ENCODE measurements around the gene CFLAR.

The CFLAR gene

GRCh38 chr2:201135386-201135785, 19.4 kb downstream of the CFLAR start:
- peaks cover 3% of the 10 kb centered on the region; the same call in 1 of the 2 replicates for H3K36me3 ChIP-seq (ENCODE audit: control insufficient read depth, low read length)
- no peaks in the 10 kb centered on the region for H3F3A ChIP-seq (ENCODE audit: control insufficient read depth, insufficient read depth)
- H3K4me3 ChIP-seq (ENCODE audit: low read length) = no peak overlapping the region
- H3K9me2 ChIP-seq (replicated peaks; ENCODE audit: control insufficient read depth, low read length) = no peaks in the 10 kb centered on the region
- H3K27ac ChIP-seq (ENCODE audit: low read depth, low read length) = no peak overlapping the region
- no peak overlapping the region for H3K4me2 ChIP-seq (ENCODE audit: low read length)
- no peaks in the 10 kb centered on the region for H3K79me2 ChIP-seq (ENCODE audit: control insufficient read depth, low read length)
- peaks cover 13% of the 10 kb centered on the region for H3K4me1 ChIP-seq (ENCODE audit: control insufficient read depth, low read length)
- H3K27me3 ChIP-seq (ENCODE audit: control insufficient read depth, low read length) = no peaks in the 10 kb centered on the region
- no peak for TF ChIP-seq EZH2phosphoT487 (IDR thresholded peaks at IDR 0.05; ENCODE audit: borderline replicate concordance, low read length)
- no peak for TF ChIP-seq CTCF (IDR thresholded peaks at IDR 0.05; ENCODE audit: low read depth, low read length, poor library complexity, severe bottlenecking)
- H3K9me3 ChIP-seq (ENCODE audit: control insufficient read depth, insufficient read depth, low read length) = no peaks in the 10 kb centered on the region
- H4K20me1 ChIP-seq (ENCODE audit: control insufficient read depth, insufficient read depth, low read depth, low read length) = no peaks in the 10 kb centered on the region

- TF ChIP-seq CTCF (IDR thresholded peaks at IDR 0.05; ENCODE audit: low read depth, low read length, poor library complexity, severe bottlenecking) (no peak), EZH2phosphoT487 (IDR thresholded peaks at IDR 0.05; ENCODE audit: borderline replicate concordance, low read length) (no peak)
- H3K27ac ChIP-seq (ENCODE audit: low read depth, low read length) = no peak overlapping the region
- H3K9me2 ChIP-seq (replicated peaks; ENCODE audit: control insufficient read depth, low read length) = no peaks in the 10 kb centered on the region
- no peaks in the 10 kb centered on the region for H4K20me1 ChIP-seq (ENCODE audit: control insufficient read depth, insufficient read depth, low read depth, low read length)
- no peaks in the 10 kb centered on the region for H3F3A ChIP-seq (ENCODE audit: control insufficient read depth, insufficient read depth)
- H3K4me2 ChIP-seq (ENCODE audit: low read length) = no peak overlapping the region
- H3K4me1 ChIP-seq (ENCODE audit: control insufficient read depth, low read length) = 0 out of 2 replicates have a peak, but pooled peaks cover 4% of the 10 kb centered on the region
- no peaks in the 10 kb centered on the region for H3K9me3 ChIP-seq (ENCODE audit: control insufficient read depth, insufficient read depth, low read length)
- peaks cover 3% of the 10 kb centered on the region; the same call in 1 of the 2 replicates for H3K36me3 ChIP-seq (ENCODE audit: control insufficient read depth, low read length)
- H3K79me2 ChIP-seq (ENCODE audit: control insufficient read depth, low read length) = no peaks in the 10 kb centered on the region
- no peaks in the 10 kb centered on the region for H3K27me3 ChIP-seq (ENCODE audit: control insufficient read depth, low read length)
- no peak overlapping the region for H3K4me3 ChIP-seq (ENCODE audit: low read length)
Observed at GRCh38 chr2:201136889-201137321, 20.9 kb downstream of the CFLAR start.

- no peaks in the 10 kb centered on the region for H3K4me1 ChIP-seq (ENCODE audit: control insufficient read depth, low read length)
- no peaks in the 10 kb centered on the region for H3K9me3 ChIP-seq (ENCODE audit: control insufficient read depth, insufficient read depth, low read length)
- no peak overlapping the region for H3K27ac ChIP-seq (ENCODE audit: low read depth, low read length)
- H3K36me3 ChIP-seq (ENCODE audit: control insufficient read depth, low read length) = peaks cover 3% of the 10 kb centered on the region; the same call in 1 of the 2 replicates
- H3K79me2 ChIP-seq (ENCODE audit: control insufficient read depth, low read length) = no peaks in the 10 kb centered on the region
- no peaks in the 10 kb centered on the region for H3F3A ChIP-seq (ENCODE audit: control insufficient read depth, insufficient read depth)
- no peak overlapping the region for H3K4me2 ChIP-seq (ENCODE audit: low read length)
- no peak overlapping the region for H3K4me3 ChIP-seq (ENCODE audit: low read length)
- H4K20me1 ChIP-seq (ENCODE audit: control insufficient read depth, insufficient read depth, low read depth, low read length) = no peaks in the 10 kb centered on the region
- TF ChIP-seq CTCF (IDR thresholded peaks at IDR 0.05; ENCODE audit: low read depth, low read length, poor library complexity, severe bottlenecking) (no peak), EZH2phosphoT487 (IDR thresholded peaks at IDR 0.05; ENCODE audit: borderline replicate concordance, low read length) (no peak)
- H3K9me2 ChIP-seq (replicated peaks; ENCODE audit: control insufficient read depth, low read length) = no peaks in the 10 kb centered on the region
- H3K27me3 ChIP-seq (ENCODE audit: control insufficient read depth, low read length) = no peaks in the 10 kb centered on the region
Observed at GRCh38 chr2:201137505-201138400, 21.8 kb downstream of the CFLAR start.

All from DOHH2 (cell line).